HCT116 (cell line): ENCODE results near the gene ZP1. TPM values are rescaled to one million over a fixed set of nuclear protein-coding genes. Genes with fewer than 3 reads are reported as not detected.

Source experiments
- ATAC-seq: fragments of 200-7000 bp; cut with Tn5 transposase; 2 replicates; pipeline ENCODE4 v1.9.1; 2020; ENCODE audit warnings: mild to moderate bottlenecking, moderate library complexity
- BruUV-seq: library from RNA; stranded (reverse); fragments of 400-500 nt; replicated peaks from 2 replicates; lab custom pipeline; 2021; lab: Mats Ljungman, UMichigan
- CTCF ChIA-PET: fragments of 300-600 bp; sonication (Branson Sonifier 250); formaldehyde crosslinking; loops from one replicate; lab custom pipeline; 2021; ENCODE audit warnings: antibody characterized with exemption; lab: Charles Lee
- POLR2A ChIA-PET: fragments of 300-600, 350-600 bp; sonication (Branson Sonifier 250); formaldehyde crosslinking; loops from one replicate; lab custom pipeline; 2021; ENCODE audit warnings: antibody characterized with exemption; lab: Charles Lee
- RAD21 ChIA-PET, 2 experiments: fragments of 300-600 bp; sonication (Branson Sonifier 250); formaldehyde crosslinking; loops; one replicate each; lab custom pipeline; 2023; ENCODE audit warnings: low total read pairs in 2 of 2; ENCODE audit not compliant: uncharacterized antibody in 2 of 2, unreplicated experiment in 2 of 2, low non-redundant PET in 1 of 2; lab: Charles Lee
- DNase-seq: peaks from one replicate; pipeline ENCODE4 v3.0.0-alpha.2; 2010; ENCODE audit warnings: low read depth, low spot score
- H2AFZ ChIP-seq: fragments of 200-600 bp; shearing (Covaris generic), sonication (generic); 2 replicates; pipeline ENCODE4 v1.6.1; 2017; ENCODE audit warnings: low read depth, mixed run types, mixed read lengths, antibody characterized with exemption, low read length; ENCODE audit not compliant: poor library complexity, severe bottlenecking
- H3K27ac ChIP-seq: 2 replicates; pipeline ENCODE4 v1.5.1; 2012; ENCODE audit warnings: low read depth, low read length
- H3K27me3 ChIP-seq: fragments of 200-600 bp; sonication (generic); 2 replicates; pipeline ENCODE4 v1.6.1; 2016; ENCODE audit warnings: mixed run types, low read length, mixed read lengths; ENCODE audit not compliant: insufficient read depth
- H3K36me3 ChIP-seq, 2 experiments: fragments of 200-500 bp in 1 of 2; fragments of 200-600 bp in 1 of 2; sonication (Bioruptor generic) in 1 of 2; sonication (generic) in 1 of 2; 2 replicates each; pipeline versions ENCODE4 v1.5.1 to v1.6.1; 2014 to 2016; ENCODE audit warnings: low read length in 2 of 2, inconsistent platforms in 1 of 2, mixed read lengths in 1 of 2, mixed run types in 1 of 2; ENCODE audit not compliant: insufficient read depth in 2 of 2, control insufficient read depth in 1 of 2
- H3K4me1 ChIP-seq, 2 experiments: fragments of 200-600 bp in 1 of 2; sonication (generic) in 1 of 2; 2 replicates each; pipeline versions ENCODE4 v1.5.1 to v1.6.1; 2012 to 2017; ENCODE audit warnings: low read length in 2 of 2, inconsistent platforms in 1 of 2, mild to moderate bottlenecking in 1 of 2, mixed read lengths in 1 of 2, mixed run types in 1 of 2, moderate library complexity in 1 of 2; ENCODE audit not compliant: insufficient read depth in 2 of 2, control insufficient read depth in 1 of 2
- H3K4me2 ChIP-seq: fragments of 200-600 bp; sonication (generic); 2 replicates; pipeline ENCODE4 v1.6.1; 2017; ENCODE audit warnings: mixed run types, low read length, mixed read lengths
- H3K4me3 ChIP-seq, 2 experiments: fragments of 200-600 bp in 1 of 2; sonication (generic) in 1 of 2; replicated peaks in 1 of 2; 2 replicates each; pipeline ENCODE4 v1.5.1; 2011 to 2016; ENCODE audit warnings: low read length in 2 of 2, control low read depth in 1 of 2, low read depth in 1 of 2, mild to moderate bottlenecking in 1 of 2, mixed read lengths in 1 of 2, mixed run types in 1 of 2
- H3K79me2 ChIP-seq: fragments of 200-600 bp; sonication (generic); 2 replicates; pipeline ENCODE4 v1.6.1; 2017; ENCODE audit warnings: mild to moderate bottlenecking, mixed run types, low read length, moderate library complexity, mixed read lengths; ENCODE audit not compliant: insufficient read depth
- H3K9ac ChIP-seq: fragments of 200-600 bp; sonication (generic); 2 replicates; pipeline ENCODE4 v1.6.1; 2016; ENCODE audit warnings: low read length, mixed read lengths
- H3K9me2 ChIP-seq: fragments of 200-600 bp; sonication (generic), shearing (Covaris generic); 2 replicates; pipeline ENCODE4 v1.6.1; 2017; ENCODE audit warnings: mixed run types, mild to moderate bottlenecking, moderate library complexity; ENCODE audit not compliant: insufficient read depth
- H3K9me3 ChIP-seq, 2 experiments: fragments of 200-500 bp in 1 of 2; fragments of 200-600 bp in 1 of 2; sonication (Bioruptor generic) in 1 of 2; sonication (generic) in 1 of 2; 2 replicates each; pipeline ENCODE4 v1.6.1; 2014 to 2017; ENCODE audit warnings: low read length in 2 of 2, mixed read lengths in 2 of 2, inconsistent platforms in 1 of 2, low read depth in 1 of 2, mild to moderate bottlenecking in 1 of 2, mixed run types in 1 of 2, moderate library complexity in 1 of 2; ENCODE audit not compliant: control insufficient read depth in 1 of 2, insufficient read depth in 1 of 2
- H4K20me1 ChIP-seq: fragments of 200-600 bp; sonication (generic), shearing (Covaris generic); 2 replicates; pipeline ENCODE4 v1.6.1; 2017; ENCODE audit warnings: mixed run types, mild to moderate bottlenecking, moderate library complexity; ENCODE audit not compliant: insufficient read depth
- ATF3 ChIP-seq: IDR thresholded peaks from 2 replicates; pipeline ENCODE4 v1.6.1; 2012
- CBX3 ChIP-seq: IDR thresholded peaks from 2 replicates; pipeline ENCODE4 v1.6.1; 2012; ENCODE audit warnings: low read depth
- ELF1 ChIP-seq: IDR thresholded peaks from 2 replicates; pipeline ENCODE4 v1.6.1; 2012; ENCODE audit warnings: low read depth, borderline replicate concordance
- EZH2 ChIP-seq: fragments of 200-600 bp; sonication (generic); IDR thresholded peaks from 2 replicates; pipeline ENCODE4 v1.6.1; 2017; ENCODE audit warnings: antibody characterized with exemption, mixed run types
- EZH2phosphoT487 ChIP-seq: fragments of 200-600 bp; IDR thresholded peaks from 2 replicates; pipeline ENCODE4 v1.6.1; 2018; ENCODE audit warnings: antibody characterized with exemption, borderline replicate concordance
- JUND ChIP-seq: IDR thresholded peaks from 2 replicates; pipeline ENCODE4 v1.6.1; 2012
- MAX ChIP-seq: IDR thresholded peaks from 2 replicates; pipeline ENCODE4 v1.6.1; 2012
- POLR2A ChIP-seq: IDR thresholded peaks from 2 replicates; pipeline ENCODE4 v1.7.0; 2011; ENCODE audit warnings: borderline replicate concordance; ENCODE audit not compliant: insufficient read depth, insufficient read length; ENCODE audit errors: extremely low read depth
- POLR2AphosphoS5 ChIP-seq: IDR thresholded peaks from 2 replicates; pipeline ENCODE4 v1.6.1; 2011; ENCODE audit warnings: mild to moderate bottlenecking, low read depth, low read length, moderate library complexity
- RAD21 ChIP-seq: IDR thresholded peaks from 2 replicates; pipeline ENCODE4 v1.6.1; 2012; ENCODE audit warnings: low read depth, mild to moderate bottlenecking
- SIN3A ChIP-seq: IDR thresholded peaks from 2 replicates; pipeline ENCODE4 v1.6.1; 2012; ENCODE audit warnings: low read depth
- SP1 ChIP-seq: IDR thresholded peaks from 2 replicates; pipeline ENCODE4 v1.6.1; 2012; ENCODE audit warnings: low read depth
- SRF ChIP-seq: IDR thresholded peaks from 2 replicates; pipeline ENCODE4 v1.6.1; 2012; ENCODE audit warnings: low read depth
- TCF7L2 ChIP-seq: IDR thresholded peaks from 2 replicates; pipeline ENCODE4 v1.7.0; 2011; ENCODE audit warnings: borderline replicate concordance, inconsistent platforms; ENCODE audit not compliant: insufficient read depth, insufficient read length; ENCODE audit errors: extremely low read depth
- YY1 ChIP-seq: IDR thresholded peaks from 2 replicates; pipeline ENCODE4 v1.6.1; 2011; ENCODE audit warnings: low read length, low read depth, moderate library complexity, mild to moderate bottlenecking; ENCODE audit not compliant: insufficient replicate concordance; ENCODE audit errors: extremely low read depth
- ZBTB33 ChIP-seq: IDR thresholded peaks from 2 replicates; pipeline ENCODE4 v1.6.1; 2011; ENCODE audit warnings: mild to moderate bottlenecking, low read length, moderate library complexity; ENCODE audit not compliant: insufficient replicate concordance; ENCODE audit errors: extremely low read depth
- ZFX ChIP-seq: fragments of 450-650 bp; IDR thresholded peaks from 2 replicates; pipeline ENCODE4 v1.6.1; 2017
- ZNF274 ChIP-seq: fragments of 200-500 bp; sonication (Bioruptor generic); IDR thresholded peaks from 2 replicates; pipeline ENCODE4 v1.6.1; 2014; ENCODE audit warnings: mild to moderate bottlenecking, low read depth, low read length, inconsistent platforms
- intact Hi-C: fragments of 100-400 bp; cut with micrococcal nuclease; formaldehyde crosslinking; loops from 2 replicates; pipeline ENCODE4 v1.10.0; 2022
- total RNA-seq: library from RNA; stranded (reverse); gene quantifications from one replicate; pipeline ENCODE4 v1.2.1, GENCODE V29; 2021; ENCODE audit not compliant: unreplicated experiment

ZP1 gene
- total RNA-seq, 1 experiment from 2014 or later, result not detected

- Histone ChIP-seq H3K36me3 (no peaks in the 10 kb centered on the region), H2AFZ (no peak overlapping the region), H3K9ac (no peak overlapping the region), H3K4me3 (no peak overlapping the region), H3K27ac (no peak overlapping the region), H3K4me1 (peaks cover 0 to 5% of the 10 kb centered on the region in 2 experiments; a peak in 2 of 4 replicates), H3K79me2 (no peaks in the 10 kb centered on the region)
- RAD21 ChIA-PET, result no interaction called here
- POLR2A ChIA-PET, result no interaction called here
- intact Hi-C loops, result loop anchor here (5.0 kb wide), 1 partner anchor 552 kb away; no protein-coding TSS in a partner anchor
- CTCF ChIA-PET, result no interaction called here
- DNase-seq, result no peak
- no TSS peak for BruUV-seq
- ATAC-seq, result no peak
- TF ChIP-seq SP1, result no peak
- TF ChIP-seq SIN3A, result no peak
- no peak for TF ChIP-seq TCF7L2
- TF ChIP-seq YY1, result no peak
- no peak for TF ChIP-seq ZFX
- no peak for TF ChIP-seq POLR2A
- TF ChIP-seq EZH2phosphoT487, result no peak
- no peak for TF ChIP-seq ATF3
- TF ChIP-seq EZH2, result no peak
- TF ChIP-seq CBX3, result no peak
- no peak for TF ChIP-seq ZNF274
- TF ChIP-seq RAD21, result no peak
- TF ChIP-seq SRF, result no peak
- no peak for TF ChIP-seq ZBTB33
- TF ChIP-seq JUND, result no peak
- TF ChIP-seq POLR2AphosphoS5, result no peak
- TF ChIP-seq ELF1, result no peak
- no peak for TF ChIP-seq MAX
- TF ChIP-seq, all 23 proteins: peak for 0
- Histone ChIP-seq H3K9me2 (no peaks in the 10 kb centered on the region), H3K27me3 (peaks cover 14% of the 10 kb centered on the region; the same call in 1 of the 2 replicates), H3K9me3 (no peaks in the 10 kb centered on the region), H3K4me2 (no peak overlapping the region), H4K20me1 (no peaks in the 10 kb centered on the region)
These were observed 32.4 kb upstream of the ZP1 start for GRCh38 chr11:60834742-60835533.
